ENCODE measurements around the gene HTRA1. TPM values are rescaled to one million over a fixed set of nuclear protein-coding genes. Genes with fewer than 3 reads are reported as not detected.

HTRA1 gene
- total and polyA plus RNA-seq, 4 donors: 261 to 465 (median 355) TPM

- H3K4me1 ChIP-seq (ENCODE audit: control insufficient read depth in 1 of 2, insufficient read depth in 2 of 2, low read length in 2 of 2): peaks cover 4 to 16% of the 10 kb centered on the region in 2 donors
- peak overlapping the region in 1 of 2 donors; percentile 55 for H3K27ac ChIP-seq (ENCODE audit: low read depth in 1 of 2, low read length in 2 of 2)
- WGBS, 2 donors: 63 to 66% methylated on average over 8 of the region's 8 CpGs
These were observed 11.8 kb downstream of the HTRA1 start for GRCh38 chr10:122473116-122473515.

GRCh38 chr10:122474131-122474818 is 12.9 kb downstream of the HTRA1 start:
- H3K4me3 ChIP-seq (ENCODE audit: low read length in 2 of 2): no peak overlapping the region

More at GRCh38 chr10:122473116-122473515, 11.8 kb downstream of the HTRA1 start:
- Histone ChIP-seq H3K4me3 (ENCODE audit: low read length in 2 of 2) (no peak overlapping the region), H3K36me3 (ENCODE audit: control insufficient read depth in 1 of 2, insufficient read depth in 2 of 2, low read length in 1 of 2) (no peaks in the 10 kb centered on the region), H3K9me3 (ENCODE audit: control insufficient read depth, low read length) (no peaks in the 10 kb centered on the region), H3K27me3 (ENCODE audit: control insufficient read depth in 1 of 2, insufficient read depth in 2 of 2, low read length in 1 of 2) (no peaks in the 10 kb centered on the region)
- ATAC-seq (ENCODE audit: low FRiP score) (no peak), DNase-seq (no peak)
- intact Hi-C loops (cut with DNase I): no loop called here

GRCh38 chr10:122475100-122475499 is 13.7 kb downstream of the HTRA1 start:
- peak; percentile 87 to 92 for DNase-seq
- Histone ChIP-seq H3K9me3 (ENCODE audit: control insufficient read depth, low read length) (no peaks in the 10 kb centered on the region), H3K27me3 (ENCODE audit: control insufficient read depth in 1 of 2, insufficient read depth in 2 of 2, low read length in 1 of 2) (no peaks in the 10 kb centered on the region), H3K4me1 (ENCODE audit: control insufficient read depth in 1 of 2, insufficient read depth in 2 of 2, low read length in 2 of 2) (peaks cover 4 to 5% of the 10 kb centered on the region in 2 donors), H3K27ac (ENCODE audit: low read depth in 1 of 2, low read length in 2 of 2) (peak overlapping the region; percentile 20 to 52), H3K4me3 (ENCODE audit: low read length in 2 of 2) (peak overlapping the region in 1 of 2 donors; percentile 9), H3K36me3 (ENCODE audit: control insufficient read depth in 1 of 2, insufficient read depth in 2 of 2, low read length in 1 of 2) (no peaks in the 10 kb centered on the region)
- intact Hi-C loops (cut with DNase I): loop anchor here in 1 of 2 donors (2.0 kb wide), 1 partner anchor 20 kb away; no protein-coding TSS in a partner anchor
- ATAC-seq (ENCODE audit: low FRiP score): peak; percentile 78
- 2 to 6% methylated on average over 12 of the region's 12 CpGs for WGBS, 2 donors

More at GRCh38 chr10:122474131-122474818, 12.9 kb downstream of the HTRA1 start:
- Histone ChIP-seq H3K27me3 (ENCODE audit: control insufficient read depth in 1 of 2, insufficient read depth in 2 of 2, low read length in 1 of 2) (no peaks in the 10 kb centered on the region), H3K36me3 (ENCODE audit: control insufficient read depth in 1 of 2, insufficient read depth in 2 of 2, low read length in 1 of 2) (no peaks in the 10 kb centered on the region), H3K9me3 (ENCODE audit: control insufficient read depth, low read length) (no peaks in the 10 kb centered on the region), H3K27ac (ENCODE audit: low read depth in 1 of 2, low read length in 2 of 2) (peak overlapping the region; percentile 20 to 43), H3K4me1 (ENCODE audit: control insufficient read depth in 1 of 2, insufficient read depth in 2 of 2, low read length in 2 of 2) (peaks cover 4 to 7% of the 10 kb centered on the region in 2 donors)
- 8% methylated on average over 15 of the region's 15 CpGs for WGBS, 2 donors
- intact Hi-C loops (cut with DNase I): loop anchor here in 1 of 2 donors (2.0 kb wide), 1 partner anchor 21 kb away; no protein-coding TSS in a partner anchor
- ATAC-seq (ENCODE audit: low FRiP score): peak; percentile 52
- peak in 1 of 2 donors; percentile 71 for DNase-seq

GRCh38 chr10:122475591-122476332 is 14.4 kb downstream of the HTRA1 start:
- intact Hi-C loops (cut with DNase I): loop anchor here in 1 of 2 donors (2.0 kb wide), 1 partner anchor 19 kb away; no protein-coding TSS in a partner anchor
- Histone ChIP-seq H3K36me3 (ENCODE audit: control insufficient read depth in 1 of 2, insufficient read depth in 2 of 2, low read length in 1 of 2) (no peaks in the 10 kb centered on the region), H3K9me3 (ENCODE audit: control insufficient read depth, low read length) (no peaks in the 10 kb centered on the region), H3K4me1 (ENCODE audit: control insufficient read depth in 1 of 2, insufficient read depth in 2 of 2, low read length in 2 of 2) (peaks cover 4 to 5% of the 10 kb centered on the region in 2 donors), H3K27me3 (ENCODE audit: control insufficient read depth in 1 of 2, insufficient read depth in 2 of 2, low read length in 1 of 2) (no peaks in the 10 kb centered on the region), H3K27ac (ENCODE audit: low read depth in 1 of 2, low read length in 2 of 2) (peak overlapping the region in 1 of 2 donors; percentile 78), H3K4me3 (ENCODE audit: low read length in 2 of 2) (no peak overlapping the region)
- WGBS, 2 donors: 11 to 13% methylated on average over 16 of the region's 16 CpGs
- DNase-seq (peak in 1 of 2 donors; percentile 51), ATAC-seq (ENCODE audit: low FRiP score) (peak; percentile 75)

GRCh38 chr10:122476333-122476695 is 15.0 kb downstream of the HTRA1 start:
- Histone ChIP-seq H3K36me3 (ENCODE audit: control insufficient read depth in 1 of 2, insufficient read depth in 2 of 2, low read length in 1 of 2) (peaks cover 0 to 1% of the 10 kb centered on the region in 2 donors), H3K4me1 (ENCODE audit: control insufficient read depth in 1 of 2, insufficient read depth in 2 of 2, low read length in 2 of 2) (peaks cover 4 to 5% of the 10 kb centered on the region in 2 donors), H3K27ac (ENCODE audit: low read depth in 1 of 2, low read length in 2 of 2) (peak overlapping the region in 1 of 2 donors; percentile 78), H3K4me3 (ENCODE audit: low read length in 2 of 2) (no peak overlapping the region), H3K27me3 (ENCODE audit: control insufficient read depth in 1 of 2, insufficient read depth in 2 of 2, low read length in 1 of 2) (no peaks in the 10 kb centered on the region), H3K9me3 (ENCODE audit: control insufficient read depth, low read length) (no peaks in the 10 kb centered on the region)
- 67 to 68% methylated on average over 6 of the region's 6 CpGs for WGBS, 2 donors
- peak in 1 of 2 donors; percentile 40 for DNase-seq
- intact Hi-C loops (cut with DNase I): no loop called here
- no peak for ATAC-seq (ENCODE audit: low FRiP score)

- H3K36me3 ChIP-seq (ENCODE audit: control insufficient read depth in 1 of 2, insufficient read depth in 2 of 2, low read length in 1 of 2): peaks cover 0 to 1% of the 10 kb centered on the region in 2 donors
- DNase-seq (no peak), ATAC-seq (ENCODE audit: low FRiP score) (no peak)
- no peaks in the 10 kb centered on the region for H3K27me3 ChIP-seq (ENCODE audit: control insufficient read depth in 1 of 2, insufficient read depth in 2 of 2, low read length in 1 of 2)
- 70 to 77% methylated on average over 5 of the region's 5 CpGs for WGBS, 2 donors
- H3K9me3 ChIP-seq (ENCODE audit: control insufficient read depth, low read length): no peaks in the 10 kb centered on the region
- H3K4me3 ChIP-seq (ENCODE audit: low read length in 2 of 2): no peak overlapping the region
- intact Hi-C loops (cut with DNase I): no loop called here
- H3K27ac ChIP-seq (ENCODE audit: low read depth in 1 of 2, low read length in 2 of 2): peak overlapping the region in 1 of 2 donors; percentile 50
- H3K4me1 ChIP-seq (ENCODE audit: control insufficient read depth in 1 of 2, insufficient read depth in 2 of 2, low read length in 2 of 2): peaks cover 4 to 5% of the 10 kb centered on the region in 2 donors
These were observed 16.1 kb downstream of the HTRA1 start for GRCh38 chr10:122477436-122477835.

- no peak for DNase-seq
- ATAC-seq (ENCODE audit: low FRiP score): no peak
- Histone ChIP-seq H3K27me3 (ENCODE audit: control insufficient read depth in 1 of 2, insufficient read depth in 2 of 2, low read length in 1 of 2) (no peaks in the 10 kb centered on the region), H3K27ac (ENCODE audit: low read depth in 1 of 2, low read length in 2 of 2) (no peak overlapping the region), H3K36me3 (ENCODE audit: control insufficient read depth in 1 of 2, insufficient read depth in 2 of 2, low read length in 1 of 2) (peaks cover 0 to 1% of the 10 kb centered on the region in 2 donors), H3K9me3 (ENCODE audit: control insufficient read depth, low read length) (no peaks in the 10 kb centered on the region), H3K4me1 (ENCODE audit: control insufficient read depth in 1 of 2, insufficient read depth in 2 of 2, low read length in 2 of 2) (peaks cover 2 to 5% of the 10 kb centered on the region in 2 donors), H3K4me3 (ENCODE audit: low read length in 2 of 2) (no peak overlapping the region)
- WGBS, 2 donors: 70 to 77% methylated on average over 7 of the region's 7 CpGs
- intact Hi-C loops (cut with DNase I): no loop called here
These were observed 17.6 kb downstream of the HTRA1 start for GRCh38 chr10:122478971-122479370.

- 91 to 92% methylated on average over 10 of the region's 10 CpGs for WGBS, 2 donors
- H3K4me1 ChIP-seq (ENCODE audit: control insufficient read depth in 1 of 2, insufficient read depth in 2 of 2, low read length in 2 of 2): peaks cover 0 to 5% of the 10 kb centered on the region in 2 donors
- no peak for ATAC-seq (ENCODE audit: low FRiP score)
- no peak for DNase-seq
- no peaks in the 10 kb centered on the region for H3K9me3 ChIP-seq (ENCODE audit: control insufficient read depth, low read length)
- no peak overlapping the region for H3K4me3 ChIP-seq (ENCODE audit: low read length in 2 of 2)
- no peak overlapping the region for H3K27ac ChIP-seq (ENCODE audit: low read depth in 1 of 2, low read length in 2 of 2)
- peaks cover 0 to 1% of the 10 kb centered on the region in 2 donors for H3K36me3 ChIP-seq (ENCODE audit: control insufficient read depth in 1 of 2, insufficient read depth in 2 of 2, low read length in 1 of 2)
- no peaks in the 10 kb centered on the region for H3K27me3 ChIP-seq (ENCODE audit: control insufficient read depth in 1 of 2, insufficient read depth in 2 of 2, low read length in 1 of 2)
- intact Hi-C loops (cut with DNase I): no loop called here
These were observed 18.9 kb downstream of the HTRA1 start for GRCh38 chr10:122480146-122480833.
